HepG2 (cell line): Measurements from ENCODE around the gene RETN. TPM values are rescaled to one million over a fixed set of nuclear protein-coding genes. Genes with fewer than 3 reads are reported as not detected.

Source experiments
- ISL2 ChIP-seq: sonication (generic); formaldehyde crosslinking; IDR thresholded peaks from 2 replicates; pipeline ENCODE4 v1.5.0; 2020; ENCODE audit warnings: missing genetic modification reagents
- KLF11 ChIP-seq: IDR thresholded peaks from 2 replicates; pipeline ENCODE4 v1.6.1; 2016; ENCODE audit warnings: missing compliant biosample characterization
- MAZ ChIP-seq, 2 experiments: sonication (generic) in 1 of 2; formaldehyde crosslinking in 1 of 2; IDR thresholded peaks; 2 replicates each; pipeline versions ENCODE4 v1.5.0 to v1.6.1; 2012 to 2020; ENCODE audit warnings: low read depth in 2 of 2, mild to moderate bottlenecking in 2 of 2, borderline replicate concordance in 1 of 2, improper control_type of control experiment in 1 of 2, low read length in 1 of 2, missing genetic modification reagents in 1 of 2, moderate library complexity in 1 of 2
- NAIF1 ChIP-seq: sonication (generic); formaldehyde crosslinking; IDR thresholded peaks from 2 replicates; pipeline ENCODE4 v1.5.0; 2020; ENCODE audit warnings: mild to moderate bottlenecking, missing genetic modification reagents, borderline replicate concordance
- PHB2 ChIP-seq: fragments of 450-650 bp; IDR thresholded peaks from 2 replicates; pipeline ENCODE4 v1.6.1; 2018; ENCODE audit not compliant: partially characterized antibody
- SMARCE1 ChIP-seq: fragments of 450-650 bp; IDR thresholded peaks from 2 replicates; pipeline ENCODE4 v1.6.1; 2017; ENCODE audit warnings: borderline replicate concordance
- ZFP37 ChIP-seq: sonication (generic); formaldehyde crosslinking; IDR thresholded peaks from 2 replicates; pipeline ENCODE4 v1.4.0; 2020; ENCODE audit warnings: missing genetic modification reagents, borderline replicate concordance
- ZNF12 ChIP-seq: sonication (generic); formaldehyde crosslinking; IDR thresholded peaks from 2 replicates; pipeline ENCODE4 v1.5.0; 2020; ENCODE audit warnings: missing genetic modification reagents
- ZNF224 ChIP-seq: sonication (generic); formaldehyde crosslinking; IDR thresholded peaks from 2 replicates; pipeline ENCODE4 v1.5.0; 2020; ENCODE audit warnings: mild to moderate bottlenecking, missing genetic modification reagents
- ZNF317 ChIP-seq: sonication (generic); formaldehyde crosslinking; IDR thresholded peaks from 2 replicates; pipeline ENCODE4 v1.5.0; 2020; ENCODE audit warnings: mild to moderate bottlenecking, missing genetic modification reagents
- ZNF326 ChIP-seq: sonication (generic); formaldehyde crosslinking; IDR thresholded peaks from 2 replicates; pipeline ENCODE4 v1.4.0; 2020; ENCODE audit warnings: missing genetic modification reagents, borderline replicate concordance
- ZNF552 ChIP-seq: sonication (generic); formaldehyde crosslinking; IDR thresholded peaks from 2 replicates; pipeline ENCODE4 v1.9.0; 2022; ENCODE audit warnings: missing genetic modification reagents, mild to moderate bottlenecking, borderline replicate concordance
- ZNF556 ChIP-seq: sonication (generic); formaldehyde crosslinking; IDR thresholded peaks from 2 replicates; pipeline ENCODE4 v1.4.0; 2020; ENCODE audit warnings: mild to moderate bottlenecking, missing genetic modification reagents, borderline replicate concordance
- ZNF777 ChIP-seq: sonication (generic); formaldehyde crosslinking; IDR thresholded peaks from 2 replicates; pipeline ENCODE4 v1.4.0; 2020; ENCODE audit warnings: missing genetic modification reagents
- polyA plus RNA-seq, 8 experiments: library from polyadenylated mRNA; depleted of rRNA in 3 of 8; stranded (reverse) in 7 of 8; unstranded in 1 of 8; fragments of >200 nt; fragmentation: Illumina TruSeq in 4 of 8; extraction: Trizol in 4 of 8; gene quantifications; 2 replicates each; pipeline versions ENCODE4 v1.2.1 to v1.2.3, GENCODE V29; 2011 to 2016; ENCODE audit warnings: low read depth in 4 of 8, missing spikeins in 1 of 8, mixed read lengths in 1 of 8; ENCODE audit not compliant: insufficient read depth in 1 of 8
- total RNA-seq, 5 experiments: library from RNA; depleted of rRNA; stranded (reverse); fragments of >200 nt; fragmentation: Illumina TruSeq; extraction: Trizol; gene quantifications; 2 replicates each; pipeline ENCODE4 v1.2.3, GENCODE V29; 2016; ENCODE audit warnings: low read depth in 1 of 5
- TF ChIP-seq, protein P1 (sequence below): sonication (generic); formaldehyde crosslinking; IDR thresholded peaks from 2 replicates; pipeline ENCODE4 v1.8.0; 2022; ENCODE audit warnings: missing genetic modification reagents, mild to moderate bottlenecking, inconsistent platforms, borderline replicate concordance
- TF ChIP-seq, protein P2 (sequence below): sonication (generic); formaldehyde crosslinking; conservative IDR thresholded peaks from 2 replicates; pipeline ENCODE4 v1.4.0; 2020; ENCODE audit warnings: mild to moderate bottlenecking, missing genetic modification reagents, moderate library complexity
- TF ChIP-seq, protein P3 (sequence below), 2 experiments: sonication (generic) in 1 of 2; formaldehyde crosslinking in 1 of 2; IDR thresholded peaks; 2 replicates each; pipeline versions ENCODE4 v1.4.0 to v1.6.1; 2016 to 2020; ENCODE audit warnings: borderline replicate concordance in 1 of 2, low read depth in 1 of 2, mild to moderate bottlenecking in 1 of 2, missing genetic modification reagents in 1 of 2
- TF ChIP-seq, protein P4 (sequence below): sonication (generic); formaldehyde crosslinking; IDR thresholded peaks from 2 replicates; pipeline ENCODE4 v1.4.0; 2020; ENCODE audit warnings: missing genetic modification reagents; ENCODE audit errors: not compliant biosample characterization

Gene RETN
- total and polyA plus RNA-seq, 2 of the 13 experiments (the other 11 are each of a cell fraction or from before 2014, with no cell fraction given): not detected

DNA sequence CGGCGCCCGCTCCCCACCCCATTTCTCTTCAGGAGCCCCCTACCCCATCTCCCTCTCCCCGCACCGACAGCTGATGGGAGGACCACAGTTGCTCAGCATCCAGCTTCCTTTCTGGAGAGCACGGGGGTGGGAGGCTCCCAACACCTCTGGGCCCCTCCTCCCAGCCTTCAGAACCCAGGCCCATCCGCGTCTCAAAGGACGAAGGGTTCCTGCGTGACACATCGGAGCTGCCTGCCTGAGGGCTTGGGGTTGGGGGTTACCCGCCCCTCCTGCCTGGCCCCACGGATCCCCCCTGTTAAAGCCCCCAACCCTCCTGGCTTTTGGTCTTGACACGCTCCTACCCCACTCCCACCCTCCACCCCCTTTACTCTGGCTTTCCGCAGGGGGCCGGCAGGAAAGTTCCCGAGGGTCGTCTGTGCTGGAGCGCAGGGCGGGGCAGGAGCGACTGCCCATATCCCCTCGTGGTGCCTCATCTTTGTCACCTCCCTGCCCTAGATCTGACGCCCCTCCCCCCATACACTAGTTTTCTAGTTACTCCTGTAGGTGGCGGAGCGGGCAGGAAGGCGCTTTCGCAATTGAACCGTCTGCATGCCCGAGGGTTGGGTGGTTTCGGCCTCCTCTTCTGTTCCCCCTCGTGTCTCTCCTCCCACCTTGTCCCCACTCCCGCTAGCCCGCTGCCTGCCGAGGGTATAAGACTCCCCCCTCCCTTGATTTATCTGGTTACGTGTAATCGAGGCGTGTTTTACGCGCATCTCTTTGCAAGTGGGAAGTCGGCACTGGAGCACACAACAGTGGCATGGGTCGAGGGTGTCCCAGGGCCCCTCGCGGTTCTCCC lies 12.7 kb downstream of the RETN start (continued):
- TF ChIP-seq NAIF1 (0 out of 2 replicates have a peak, but pooled peaks have one; percentile 2), ISL2 (CRISPR knock-in tag) (no peak), SMARCE1 (no peak), ZNF326 (CRISPR knock-in tag) (no peak), ZNF12 (CRISPR knock-in tag) (no peak), ZNF224 (CRISPR knock-in tag) (no peak), PHB2 (no peak), ZNF552 (CRISPR knock-in tag) (peak; percentile 100), KLF11 (CRISPR knock-in tag) (no peak), ZFP37 (CRISPR knock-in tag) (no peak), MAZ (IDR thresholded peaks at IDR 0.05; ENCODE audit: borderline replicate concordance, low read depth, low read length) (peak; percentile 55; the same call in 1 of the 2 replicates), MAZ (CRISPR knock-in tag; IDR thresholded peaks at IDR 0.05; ENCODE audit: low read depth) (no peak), ZNF556 (CRISPR knock-in tag) (no peak), ZNF777 (CRISPR knock-in tag) (no peak), ZNF317 (CRISPR knock-in tag) (no peak)
- TF ChIP-seq, protein P1, sequence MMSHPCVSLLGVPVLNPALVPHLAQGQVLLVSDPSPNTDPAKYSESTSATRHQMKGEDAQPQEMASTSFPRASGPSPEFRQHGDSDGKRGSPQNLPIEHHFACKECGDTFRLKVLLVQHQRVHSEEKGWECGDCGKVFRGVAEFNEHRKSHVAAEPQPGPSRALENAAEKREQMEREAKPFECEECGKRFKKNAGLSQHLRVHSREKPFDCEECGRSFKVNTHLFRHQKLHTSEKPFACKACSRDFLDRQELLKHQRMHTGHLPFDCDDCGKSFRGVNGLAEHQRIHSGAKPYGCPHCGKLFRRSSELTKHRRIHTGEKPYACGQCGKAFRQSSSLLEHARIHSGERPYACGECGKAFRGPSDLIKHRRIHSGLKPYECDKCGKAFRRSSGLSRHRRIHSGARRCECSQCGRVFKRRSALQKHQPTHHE: no peak
- TF ChIP-seq, protein P2, sequence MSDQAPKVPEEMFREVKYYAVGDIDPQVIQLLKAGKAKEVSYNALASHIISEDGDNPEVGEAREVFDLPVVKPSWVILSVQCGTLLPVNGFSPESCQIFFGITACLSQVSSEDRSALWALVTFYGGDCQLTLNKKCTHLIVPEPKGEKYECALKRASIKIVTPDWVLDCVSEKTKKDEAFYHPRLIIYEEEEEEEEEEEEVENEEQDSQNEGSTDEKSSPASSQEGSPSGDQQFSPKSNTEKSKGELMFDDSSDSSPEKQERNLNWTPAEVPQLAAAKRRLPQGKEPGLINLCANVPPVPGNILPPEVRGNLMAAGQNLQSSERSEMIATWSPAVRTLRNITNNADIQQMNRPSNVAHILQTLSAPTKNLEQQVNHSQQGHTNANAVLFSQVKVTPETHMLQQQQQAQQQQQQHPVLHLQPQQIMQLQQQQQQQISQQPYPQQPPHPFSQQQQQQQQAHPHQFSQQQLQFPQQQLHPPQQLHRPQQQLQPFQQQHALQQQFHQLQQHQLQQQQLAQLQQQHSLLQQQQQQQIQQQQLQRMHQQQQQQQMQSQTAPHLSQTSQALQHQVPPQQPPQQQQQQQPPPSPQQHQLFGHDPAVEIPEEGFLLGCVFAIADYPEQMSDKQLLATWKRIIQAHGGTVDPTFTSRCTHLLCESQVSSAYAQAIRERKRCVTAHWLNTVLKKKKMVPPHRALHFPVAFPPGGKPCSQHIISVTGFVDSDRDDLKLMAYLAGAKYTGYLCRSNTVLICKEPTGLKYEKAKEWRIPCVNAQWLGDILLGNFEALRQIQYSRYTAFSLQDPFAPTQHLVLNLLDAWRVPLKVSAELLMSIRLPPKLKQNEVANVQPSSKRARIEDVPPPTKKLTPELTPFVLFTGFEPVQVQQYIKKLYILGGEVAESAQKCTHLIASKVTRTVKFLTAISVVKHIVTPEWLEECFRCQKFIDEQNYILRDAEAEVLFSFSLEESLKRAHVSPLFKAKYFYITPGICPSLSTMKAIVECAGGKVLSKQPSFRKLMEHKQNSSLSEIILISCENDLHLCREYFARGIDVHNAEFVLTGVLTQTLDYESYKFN (CRISPR knock-in tag): no peak
- TF ChIP-seq, protein P3, sequence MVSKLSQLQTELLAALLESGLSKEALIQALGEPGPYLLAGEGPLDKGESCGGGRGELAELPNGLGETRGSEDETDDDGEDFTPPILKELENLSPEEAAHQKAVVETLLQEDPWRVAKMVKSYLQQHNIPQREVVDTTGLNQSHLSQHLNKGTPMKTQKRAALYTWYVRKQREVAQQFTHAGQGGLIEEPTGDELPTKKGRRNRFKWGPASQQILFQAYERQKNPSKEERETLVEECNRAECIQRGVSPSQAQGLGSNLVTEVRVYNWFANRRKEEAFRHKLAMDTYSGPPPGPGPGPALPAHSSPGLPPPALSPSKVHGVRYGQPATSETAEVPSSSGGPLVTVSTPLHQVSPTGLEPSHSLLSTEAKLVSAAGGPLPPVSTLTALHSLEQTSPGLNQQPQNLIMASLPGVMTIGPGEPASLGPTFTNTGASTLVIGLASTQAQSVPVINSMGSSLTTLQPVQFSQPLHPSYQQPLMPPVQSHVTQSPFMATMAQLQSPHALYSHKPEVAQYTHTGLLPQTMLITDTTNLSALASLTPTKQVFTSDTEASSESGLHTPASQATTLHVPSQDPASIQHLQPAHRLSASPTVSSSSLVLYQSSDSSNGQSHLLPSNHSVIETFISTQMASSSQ (IDR thresholded peaks at IDR 0.05; ENCODE audit: low read depth): no peak
- TF ChIP-seq, protein P3 (CRISPR knock-in tag; IDR thresholded peaks at IDR 0.05; ENCODE audit: borderline replicate concordance): no peak
- TF ChIP-seq, protein P4, sequence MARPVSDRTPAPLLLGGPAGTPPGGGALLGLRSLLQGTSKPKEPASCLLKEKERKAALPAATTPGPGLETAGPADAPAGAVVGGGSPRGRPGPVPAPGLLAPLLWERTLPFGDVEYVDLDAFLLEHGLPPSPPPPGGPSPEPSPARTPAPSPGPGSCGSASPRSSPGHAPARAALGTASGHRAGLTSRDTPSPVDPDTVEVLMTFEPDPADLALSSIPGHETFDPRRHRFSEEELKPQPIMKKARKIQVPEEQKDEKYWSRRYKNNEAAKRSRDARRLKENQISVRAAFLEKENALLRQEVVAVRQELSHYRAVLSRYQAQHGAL (CRISPR knock-in tag): no peak
